Measurements from ENCODE around the gene PROSER2.

- no peak for TF ChIP-seq CTCF (IDR thresholded peaks at IDR 0.05)
- no peak for TF ChIP-seq POLR2A (IDR thresholded peaks at IDR 0.05)
- TF ChIP-seq POLR2AphosphoS5 (IDR thresholded peaks at IDR 0.05), result no peak
Measured at GRCh38 chr10:11776080-11776479, 47.1 kb upstream of the PROSER2 start.
